Stimulated activated CD8-positive, alpha-beta memory T cell treated with anti-CD3 and anti-CD28 coated beads, Interleukin-7, amount 100 ng/mL, for 48 hours (primary cell): Measurements from ENCODE around the gene ARHGEF26.
A peak's percentile ranks its signal among the peaks of the same experiment; 100 is the strongest.

Experiments used
- DNase-seq, 2 donors: peaks; one replicate each; pipeline ENCODE4 v3.0.0-alpha.2; 2020; ENCODE audit warnings: low read depth in 1 of 2; ENCODE audit errors: extremely low read depth in 1 of 2

Gene ARHGEF26

DNA sequence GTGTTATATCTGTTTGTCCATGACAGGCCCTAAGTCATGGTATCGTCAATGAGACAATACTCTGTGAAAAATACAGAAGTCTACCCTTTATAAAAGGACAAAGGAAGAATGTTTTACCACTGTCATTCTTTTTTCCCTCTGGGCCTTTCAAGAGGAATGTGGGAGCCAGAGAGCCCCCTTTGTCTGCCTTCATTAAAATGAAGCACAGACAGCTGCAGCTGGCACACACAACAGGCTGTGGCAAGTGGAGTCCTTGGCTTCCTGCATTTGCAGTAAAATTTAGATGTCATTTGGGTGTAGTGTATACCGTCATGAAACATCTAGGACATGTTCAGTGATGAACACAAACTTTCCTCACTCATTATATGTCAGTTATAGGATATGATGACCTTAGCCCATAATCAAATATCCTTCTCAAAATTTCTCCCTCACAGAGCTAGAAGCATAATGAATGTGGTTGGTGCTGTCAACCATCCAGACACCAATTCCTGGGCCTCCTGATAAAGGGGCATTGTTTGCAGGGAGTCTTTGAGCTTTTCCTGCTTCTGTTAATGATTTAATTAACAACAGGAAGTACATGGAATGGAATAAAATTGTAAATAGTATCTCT lies 126.7 kb downstream of the ARHGEF26 start:
- DNase-seq, result no peak

DNA sequence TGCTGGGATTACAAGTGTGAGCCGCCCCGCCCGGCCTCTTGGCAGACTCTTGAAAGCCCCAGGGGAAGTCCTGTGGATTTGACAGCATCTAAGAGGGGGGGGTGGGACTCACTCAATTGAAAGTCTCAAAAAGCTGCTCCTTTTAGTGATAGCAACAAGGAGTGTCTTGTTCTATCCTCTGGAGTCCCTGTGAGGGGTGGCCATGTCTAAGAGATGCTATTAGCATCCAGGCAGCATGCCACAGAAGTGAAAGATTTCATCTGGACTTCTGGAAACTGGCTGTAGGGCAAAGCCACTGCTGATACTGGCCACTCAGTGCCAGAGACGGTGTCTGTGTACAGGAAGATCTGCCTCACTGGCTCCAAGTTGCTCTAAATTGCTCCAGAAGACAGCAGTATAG lies 129.1 kb downstream of the ARHGEF26 start:
- DNase-seq, result no peak

DNA sequence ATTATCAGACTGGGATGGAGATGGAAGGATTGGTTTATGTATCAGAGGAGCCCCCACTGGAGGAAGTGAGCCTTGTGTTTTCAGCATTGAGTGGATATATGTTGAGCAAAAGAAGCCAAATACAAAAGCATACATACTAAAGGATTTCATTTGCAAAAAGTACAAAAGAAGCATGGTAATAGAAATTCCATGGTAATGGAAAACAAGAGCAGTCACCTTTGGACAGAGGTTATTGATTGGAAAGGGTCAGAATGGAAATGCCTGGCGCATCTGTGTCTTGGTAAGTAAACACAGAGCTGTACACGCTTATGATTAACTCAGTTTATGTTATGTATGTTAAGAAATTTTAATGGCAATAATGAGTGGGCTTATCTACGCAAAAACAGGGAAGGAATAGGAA lies 130.4 kb downstream of the ARHGEF26 start:
- no peak for DNase-seq

DNA sequence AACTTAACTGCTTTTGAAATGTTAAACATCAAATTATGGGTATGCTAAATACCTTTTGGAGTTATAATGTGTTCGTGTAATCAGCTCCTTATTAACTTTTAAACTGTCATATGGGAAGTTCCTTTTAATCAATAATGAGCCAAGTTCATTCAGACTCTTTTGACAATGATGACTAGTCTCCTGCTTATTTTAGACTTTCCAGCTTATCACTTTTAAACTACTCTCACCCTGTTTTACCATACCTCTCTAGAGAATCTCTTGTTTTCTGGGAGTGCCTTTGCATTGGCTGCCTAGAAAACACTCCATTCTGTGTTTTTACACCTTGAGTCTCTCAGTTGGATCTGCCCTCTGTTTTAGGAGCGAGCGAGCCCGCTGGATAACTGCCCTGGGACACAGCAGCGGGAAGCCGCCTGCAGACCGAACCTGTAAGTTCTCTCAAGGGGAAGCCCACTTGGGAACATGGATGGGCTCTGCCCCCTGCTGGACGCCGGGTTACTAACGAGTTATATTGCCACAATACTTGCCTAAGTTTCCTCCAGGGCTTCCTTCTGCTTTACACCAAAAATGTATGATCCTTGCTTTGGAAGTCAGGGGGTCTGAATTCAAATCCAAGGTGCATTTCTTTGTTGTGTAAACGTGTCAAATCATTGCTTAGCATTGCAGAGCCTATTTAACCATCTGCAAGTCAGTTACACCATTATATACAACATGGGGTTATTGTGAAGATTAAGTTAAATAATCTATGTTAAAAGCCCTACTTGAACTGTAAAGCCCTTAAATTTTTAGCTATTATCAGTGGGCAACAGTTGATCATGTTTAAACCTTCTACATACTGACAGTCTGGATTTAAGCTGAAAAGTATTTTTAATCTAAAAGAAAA lies 131.8 kb downstream of the ARHGEF26 start:
- peak; percentile 44 to 52 for DNase-seq

DNA sequence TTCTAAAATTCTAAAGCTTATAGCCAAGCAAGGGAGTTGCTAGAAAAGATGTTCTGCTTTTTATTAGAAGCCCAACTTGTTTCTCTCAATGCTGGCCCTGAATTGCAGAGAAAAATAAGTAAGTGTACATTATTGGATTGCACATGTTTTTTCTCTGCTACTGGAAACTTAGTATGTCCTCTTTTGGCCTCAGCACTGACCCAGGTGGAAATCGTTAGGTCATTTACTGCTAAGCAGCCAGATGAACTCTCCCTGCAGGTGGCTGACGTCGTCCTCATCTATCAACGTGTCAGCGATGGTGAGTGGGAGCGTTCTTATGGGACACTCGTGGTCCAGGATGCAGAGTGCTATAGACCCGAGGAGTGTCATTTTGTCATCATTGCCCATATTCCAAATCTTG lies 133.3 kb downstream of the ARHGEF26 start:
- no peak for DNase-seq

DNA sequence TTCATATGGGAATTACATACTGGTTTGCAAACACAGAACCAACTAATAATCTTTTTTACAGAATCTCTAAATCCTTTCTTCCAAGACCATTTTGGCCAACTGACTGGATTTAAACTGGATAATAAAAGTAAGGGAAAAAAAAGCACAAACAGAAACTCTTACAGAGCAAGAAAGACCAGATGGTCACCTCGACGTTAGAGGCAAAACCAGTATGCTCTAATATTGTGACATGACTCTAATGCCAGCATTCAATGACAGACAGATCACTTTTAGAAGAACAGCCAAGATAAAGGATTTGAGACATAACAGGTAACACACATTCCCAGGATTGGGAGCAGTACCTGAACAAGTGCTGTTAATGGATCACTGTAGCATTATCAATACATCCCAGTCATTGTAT lies 152.2 kb downstream of the ARHGEF26 start:
- DNase-seq, result no peak

DNA sequence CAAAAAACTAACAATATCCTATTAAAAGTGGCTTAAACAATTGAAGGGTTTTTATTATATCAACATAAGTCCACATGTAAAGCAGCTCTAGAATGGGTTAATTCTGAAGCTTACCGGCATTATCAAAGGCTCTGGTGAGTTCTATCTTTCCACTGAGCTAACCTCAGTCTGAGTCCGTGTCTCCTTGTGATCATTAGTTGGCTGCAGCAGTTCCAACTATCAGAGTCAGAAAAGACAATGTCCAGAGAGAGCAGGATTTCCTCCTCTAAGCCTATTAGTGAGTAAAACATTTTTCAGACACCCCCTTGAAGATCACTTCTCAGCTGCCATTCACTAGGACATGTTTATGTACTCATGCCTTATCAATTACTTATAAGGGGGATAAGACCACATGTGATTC lies 153.2 kb downstream of the ARHGEF26 start:
- no peak for DNase-seq

DNA sequence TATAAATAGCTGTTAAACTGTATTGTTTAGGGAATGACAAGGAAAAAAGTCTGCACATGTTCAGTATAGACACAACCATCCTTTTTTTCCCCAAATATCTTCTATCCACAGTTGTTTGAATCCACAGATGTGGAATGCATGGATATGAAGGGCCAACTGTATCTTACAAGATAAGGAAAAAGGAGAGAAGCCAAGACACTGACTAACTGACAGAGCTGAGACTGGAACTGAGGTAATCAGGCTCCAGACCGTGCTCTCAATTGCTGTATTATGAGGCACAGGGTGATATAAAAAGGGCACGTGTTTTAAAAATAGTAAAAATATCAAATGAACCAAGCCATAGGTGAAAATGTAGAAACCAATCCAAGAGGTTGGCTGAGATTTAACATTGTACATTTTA lies 154.1 kb downstream of the ARHGEF26 start:
- DNase-seq, result no peak

DNA sequence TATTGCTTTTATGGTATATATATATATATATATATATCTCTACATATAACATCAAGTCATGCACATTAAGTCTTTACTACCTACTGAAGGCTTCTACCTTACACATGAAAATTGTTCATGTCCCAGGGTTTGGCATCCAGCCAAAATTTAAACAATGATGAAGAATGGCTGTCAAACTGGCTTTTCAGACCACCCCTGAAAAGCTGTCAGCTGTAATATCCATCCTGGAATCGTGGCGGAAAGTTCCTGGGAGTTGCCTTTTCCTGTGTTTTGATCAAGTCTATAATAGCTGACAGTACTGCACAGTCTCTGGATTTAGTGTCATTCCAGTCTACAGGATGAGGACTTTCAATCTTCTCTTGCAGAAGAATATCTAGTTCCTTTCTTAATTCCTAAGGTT lies 154.8 kb downstream of the ARHGEF26 start:
- DNase-seq, result no peak

DNA sequence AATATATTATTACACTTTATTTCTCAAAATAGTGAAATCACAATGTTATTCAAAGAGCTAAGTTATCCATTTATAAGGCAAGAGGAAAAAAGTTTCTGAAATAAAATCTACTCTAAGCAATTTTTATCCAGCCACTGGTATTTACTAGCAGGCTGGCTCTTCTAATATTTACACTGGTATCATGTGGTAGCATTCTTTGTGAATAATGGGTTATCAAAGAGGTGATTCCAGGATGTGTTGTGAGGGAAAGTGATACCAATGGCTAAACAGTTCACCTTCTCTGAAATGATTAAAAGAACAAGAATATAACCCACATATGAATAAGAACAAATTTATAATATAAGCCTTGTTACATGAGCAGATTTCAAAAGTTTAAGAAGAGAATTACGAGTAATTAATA lies 159.0 kb downstream of the ARHGEF26 start:
- DNase-seq, result no peak

DNA sequence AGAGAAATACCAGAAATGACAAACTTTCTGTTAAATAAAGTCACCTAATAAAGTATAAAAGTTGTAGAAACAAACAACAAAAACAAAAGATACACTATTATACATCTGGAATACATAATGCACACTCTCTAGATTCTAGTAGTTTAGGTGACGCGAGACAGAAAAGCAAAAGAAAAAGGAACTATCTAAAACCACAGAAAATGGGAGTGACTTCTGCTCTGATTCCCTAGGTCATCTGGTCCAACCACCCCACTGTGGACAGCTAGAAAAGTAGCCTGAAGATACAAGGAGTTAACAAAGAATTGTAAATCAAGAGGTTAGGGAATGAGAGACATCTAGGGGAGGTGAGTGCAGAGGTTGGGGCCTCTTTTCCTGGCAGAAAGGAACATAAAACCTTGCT lies 164.0 kb downstream of the ARHGEF26 start:
- no peak for DNase-seq

DNA sequence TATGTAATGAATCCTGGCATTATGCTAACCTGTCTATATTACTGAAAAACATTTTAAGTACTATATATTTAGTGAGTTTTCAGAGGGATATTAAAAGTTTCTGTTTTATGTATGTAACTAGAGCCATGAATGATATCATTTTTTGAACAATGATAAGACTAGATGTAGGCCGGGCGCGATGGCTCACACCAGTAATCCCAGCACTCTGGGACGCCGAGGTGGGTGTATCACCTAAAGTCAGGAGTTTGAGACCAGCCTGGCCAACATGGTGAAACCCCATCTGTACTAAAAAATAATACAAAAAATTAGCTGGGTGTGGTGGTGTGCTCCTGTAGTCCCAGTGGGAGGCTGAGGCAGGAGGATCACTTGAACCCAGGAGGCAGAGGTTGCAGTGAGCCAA lies 169.0 kb downstream of the ARHGEF26 start:
- DNase-seq, result no peak

DNA sequence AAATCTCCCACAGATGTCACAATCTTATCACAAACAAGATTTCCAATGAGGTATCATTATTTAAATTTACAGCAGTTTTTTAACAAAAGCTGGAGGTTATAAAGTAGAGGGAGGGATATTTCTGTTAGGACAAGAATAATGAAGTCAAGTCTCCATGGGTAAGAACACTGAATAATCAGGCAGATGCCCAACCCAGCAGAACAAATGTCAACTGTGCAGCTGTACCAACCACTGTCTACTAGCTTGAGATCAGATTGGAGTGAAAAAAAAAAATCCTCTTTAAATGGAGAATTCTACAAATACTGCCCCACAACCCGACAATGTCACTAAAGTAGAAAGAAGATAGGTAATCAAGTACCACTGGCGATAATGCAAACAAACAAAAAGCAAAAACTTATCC lies 172.8 kb downstream of the ARHGEF26 start:
- DNase-seq, result no peak

DNA sequence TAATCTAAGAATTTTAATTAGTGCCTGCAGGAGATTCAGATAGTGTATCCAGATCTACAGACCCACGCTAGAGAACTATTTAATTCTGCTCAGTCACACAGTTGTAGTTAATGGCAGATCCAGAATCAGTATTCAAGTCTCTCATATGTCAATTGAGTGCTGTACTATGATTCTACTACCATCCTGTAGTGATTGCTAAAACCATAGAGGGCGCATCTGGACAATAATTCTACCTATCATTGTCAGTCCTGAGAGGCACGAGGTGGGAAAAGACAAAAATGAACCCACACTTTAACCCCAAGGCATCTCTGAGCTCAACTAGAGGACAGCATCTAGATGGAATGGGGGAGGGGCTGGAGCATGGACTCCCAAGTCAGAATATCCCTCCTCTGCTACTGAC lies 180.4 kb downstream of the ARHGEF26 start:
- no peak for DNase-seq

DNA sequence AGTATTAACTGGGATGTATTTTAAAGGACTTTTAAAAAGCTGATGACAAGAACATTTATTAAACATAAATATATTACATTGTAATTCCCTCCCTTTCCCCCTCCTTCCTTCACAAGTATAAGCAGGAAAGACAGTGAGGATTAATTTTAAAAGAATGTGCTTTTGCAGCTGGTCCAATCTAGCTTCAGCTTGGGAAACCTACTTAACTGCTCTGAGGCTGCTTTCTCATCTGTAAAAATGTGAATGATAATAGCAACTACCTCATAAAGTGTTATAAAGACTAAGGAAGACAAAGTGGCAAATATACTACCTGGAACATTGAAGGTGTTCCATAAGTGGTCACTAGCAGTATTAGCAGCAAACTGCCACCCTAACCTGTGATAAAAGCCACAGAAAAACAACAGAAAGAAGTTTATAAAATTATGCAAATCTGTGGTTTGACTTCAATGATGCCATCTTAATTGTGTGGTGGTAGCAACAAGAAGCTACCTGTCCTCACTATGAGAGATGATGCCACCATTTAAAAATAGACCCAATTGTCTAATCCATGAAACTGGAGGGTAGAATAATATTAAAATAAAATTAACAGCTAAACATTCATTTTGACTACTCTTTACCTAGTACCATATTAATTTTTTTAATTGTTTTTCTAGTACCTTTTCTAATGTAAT lies 183.1 kb downstream of the ARHGEF26 start:
- no peak for DNase-seq

DNA sequence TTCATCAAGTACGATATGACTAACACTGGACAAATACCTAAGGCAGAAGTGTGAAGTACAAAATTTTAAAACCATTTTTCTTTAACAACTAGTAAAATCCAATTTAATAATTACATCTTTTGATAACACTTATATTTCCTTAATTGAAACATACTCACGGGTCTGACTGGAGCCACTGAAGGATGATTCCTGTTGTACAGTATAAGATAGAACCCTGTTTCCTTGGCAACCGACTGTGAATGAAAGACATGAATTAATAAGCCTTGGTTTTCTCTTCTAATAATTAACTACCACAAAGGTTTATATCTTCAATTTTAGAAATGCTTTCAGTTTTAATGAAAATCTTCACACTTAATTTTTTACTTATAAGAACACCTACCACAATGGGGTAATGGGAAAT lies 183.7 kb downstream of the ARHGEF26 start:
- DNase-seq, result no peak

DNA sequence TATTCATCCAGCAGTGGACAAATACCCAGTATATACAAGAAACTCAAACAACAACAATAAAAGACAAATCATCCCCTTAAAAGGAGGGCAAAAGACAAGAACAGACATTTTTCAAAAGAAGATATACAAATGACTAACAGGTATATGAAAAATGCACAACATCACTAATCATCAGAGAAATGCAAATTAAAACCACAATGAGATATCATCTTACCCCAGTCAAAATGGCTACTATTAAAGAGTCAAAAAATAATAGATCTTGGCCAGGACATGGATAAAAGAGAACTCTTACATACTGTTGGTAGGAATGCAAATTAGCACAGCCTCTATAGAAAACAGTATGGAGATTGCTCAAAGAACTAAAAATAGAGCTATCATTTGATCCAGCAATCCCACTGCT lies 186.2 kb downstream of the ARHGEF26 start:
- no peak for DNase-seq
